Calu3 (cell line): ENCODE data around the gene EMC8. TPM values are rescaled to one million over a fixed set of nuclear protein-coding genes. Genes with fewer than 3 reads are reported as not detected.

ENCODE experiments used
- BruUV-seq: library from RNA; stranded (reverse); fragments of 400-500 nt; replicated peaks from 2 replicates; lab custom pipeline; 2021; lab: Mats Ljungman, UMichigan
- CTCF ChIA-PET: fragments of 300-600 bp; sonication (Branson Sonifier 250); formaldehyde crosslinking; loops from one replicate; lab custom pipeline; 2022; ENCODE audit warnings: antibody characterized with exemption; lab: Charles Lee
- DNase-seq: peaks from one replicate; pipeline ENCODE4 v3.0.0; 2022
- H3K27ac Mint-ChIP-seq: one replicate; pipeline ENCODE4 v1.8.0; 2022; ENCODE audit warnings: mixed read lengths; ENCODE audit not compliant: unreplicated experiment
- H3K27me3 Mint-ChIP-seq: one replicate; pipeline ENCODE4 v1.8.0; 2022; ENCODE audit warnings: mixed read lengths; ENCODE audit not compliant: unreplicated experiment
- H3K36me3 Mint-ChIP-seq: one replicate; pipeline ENCODE4 v1.8.0; 2022; ENCODE audit warnings: mild to moderate bottlenecking, moderate library complexity, mixed read lengths; ENCODE audit not compliant: insufficient read depth, unreplicated experiment
- H3K4me1 Mint-ChIP-seq: one replicate; pipeline ENCODE4 v1.8.0; 2022; ENCODE audit warnings: mild to moderate bottlenecking, low read depth, mixed read lengths; ENCODE audit not compliant: unreplicated experiment
- H3K4me3 Mint-ChIP-seq: one replicate; pipeline ENCODE4 v1.8.0; 2022; ENCODE audit warnings: mild to moderate bottlenecking, low read depth, moderate library complexity, mixed read lengths; ENCODE audit not compliant: unreplicated experiment
- H3K9me3 Mint-ChIP-seq: one replicate; pipeline ENCODE4 v1.8.0; 2022; ENCODE audit warnings: low read depth, mixed read lengths; ENCODE audit not compliant: unreplicated experiment
- CTCF ChIP-seq: fragments of 200-600 bp; IDR thresholded peaks from one replicate; pipeline ENCODE4 v1.8.0; 2022; ENCODE audit warnings: antibody characterized with exemption; ENCODE audit not compliant: unreplicated experiment
- intact Hi-C: fragments of 100-400 bp; cut with micrococcal nuclease; formaldehyde crosslinking; loops from one replicate; pipeline ENCODE4 v1.10.0; 2022; ENCODE audit not compliant: unreplicated experiment
- total RNA-seq: library from RNA; stranded (reverse); gene quantifications from 2 replicates; pipeline ENCODE4 v1.2.3, GENCODE V29; 2022

EMC8 gene
- total RNA-seq, 1 experiment from 2014 or later, result 62.7 TPM

- H3K4me1 Mint-ChIP-seq, result peaks cover 45% of the 10 kb centered on the region
- no peak for DNase-seq
- intact Hi-C loops, result loop anchor here (2.0 kb wide), 1 partner anchor 31 kb away; no protein-coding TSS in a partner anchor
- no peak for TF ChIP-seq CTCF
- H3K27me3 Mint-ChIP-seq, result peaks cover 38% of the 10 kb centered on the region
- no TSS peak for BruUV-seq
- no peak overlapping the region for H3K27ac Mint-ChIP-seq
- peaks cover 12% of the 10 kb centered on the region for H3K36me3 Mint-ChIP-seq
- CTCF ChIA-PET, result interaction anchor here (0.8 kb wide), 1 partner anchor 105 kb away, joined by 3 read pairs; no protein-coding TSS in a partner anchor
- peak overlapping the region; percentile 91 for H3K4me3 Mint-ChIP-seq
- no peaks in the 10 kb centered on the region for H3K9me3 Mint-ChIP-seq
Observed at GRCh38 chr16:85750146-85750826, 49.1 kb downstream of the EMC8 start.

- no peak for DNase-seq
- no peaks in the 10 kb centered on the region for H3K9me3 Mint-ChIP-seq
- no TSS peak for BruUV-seq
- peaks cover 45% of the 10 kb centered on the region for H3K4me1 Mint-ChIP-seq
- H3K27me3 Mint-ChIP-seq, result peaks cover 35% of the 10 kb centered on the region
- H3K36me3 Mint-ChIP-seq, result peaks cover 12% of the 10 kb centered on the region
- peak overlapping the region; percentile 91 for H3K4me3 Mint-ChIP-seq
- intact Hi-C loops, result loop anchor here (2.0 kb wide), 1 partner anchor 31 kb away; no protein-coding TSS in a partner anchor
- CTCF ChIA-PET, result no interaction called here
- H3K27ac Mint-ChIP-seq, result no peak overlapping the region
- no peak for TF ChIP-seq CTCF
Observed at GRCh38 chr16:85749771-85750145, 49.6 kb downstream of the EMC8 start.

GRCh38 chr16:85746460-85747215 lies 52.7 kb downstream of the EMC8 start:
- intact Hi-C loops, result no loop called here
- BruUV-seq, result no TSS peak
- Mint-ChIP-seq H3K9me3 (no peaks in the 10 kb centered on the region), H3K27ac (peak overlapping the region; percentile 47), H3K36me3 (peaks cover 12% of the 10 kb centered on the region), H3K4me1 (peaks cover 30% of the 10 kb centered on the region), H3K4me3 (no peak overlapping the region), H3K27me3 (peaks cover 4% of the 10 kb centered on the region)
- DNase-seq, result peak; percentile 75
- no peak for TF ChIP-seq CTCF
- CTCF ChIA-PET, result interaction anchor here (0.7 kb wide), 1 partner anchor 13 kb away, joined by 3 read pairs; no protein-coding TSS in a partner anchor

- Mint-ChIP-seq H3K36me3 (no peaks in the 10 kb centered on the region), H3K27me3 (no peaks in the 10 kb centered on the region), H3K27ac (no peak overlapping the region), H3K4me3 (no peak overlapping the region), H3K9me3 (no peaks in the 10 kb centered on the region), H3K4me1 (no peaks in the 10 kb centered on the region)
- no peak for DNase-seq
- no TSS peak for BruUV-seq
- no peak for TF ChIP-seq CTCF
- intact Hi-C loops, result no loop called here
- CTCF ChIA-PET, result interaction anchor here (1.0 kb wide), 1 partner anchor 10 kb away, joined by 4 read pairs; no protein-coding TSS in a partner anchor
Observed at GRCh38 chr16:85738923-85739715, 60.2 kb downstream of the EMC8 start.
